Measurements from ENCODE around the gene MYH9.
A peak's percentile ranks its signal among the peaks of the same experiment; 100 is the strongest.
"Not testable (repeated sequence)": the region's sequence is repeated elsewhere in the genome, so short reads cannot be mapped to it uniquely, and the experiment has no call there.

Gene MYH9

DNA sequence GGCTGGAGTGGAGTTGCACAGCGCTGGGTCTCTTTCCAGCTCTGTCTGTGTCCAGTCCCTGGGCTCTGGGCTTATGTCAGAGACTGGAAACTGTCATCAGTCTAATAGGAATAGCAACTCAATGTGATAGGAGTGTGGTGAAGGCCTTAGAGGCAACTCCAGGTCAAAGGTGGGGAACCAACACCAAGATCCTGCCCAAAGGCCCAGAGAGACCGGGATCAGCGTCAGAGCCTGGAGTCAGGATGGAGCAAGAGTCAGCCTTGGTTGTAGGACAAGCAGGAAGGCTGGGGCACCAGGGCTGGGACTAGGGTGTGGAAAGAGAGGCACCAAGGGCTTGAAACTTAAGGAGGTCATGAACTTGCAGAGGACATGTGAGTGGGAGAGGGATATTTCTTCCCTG is 125.5 kb downstream of the MYH9 start:
- DNase-seq: not testable (repeated sequence)

DNA sequence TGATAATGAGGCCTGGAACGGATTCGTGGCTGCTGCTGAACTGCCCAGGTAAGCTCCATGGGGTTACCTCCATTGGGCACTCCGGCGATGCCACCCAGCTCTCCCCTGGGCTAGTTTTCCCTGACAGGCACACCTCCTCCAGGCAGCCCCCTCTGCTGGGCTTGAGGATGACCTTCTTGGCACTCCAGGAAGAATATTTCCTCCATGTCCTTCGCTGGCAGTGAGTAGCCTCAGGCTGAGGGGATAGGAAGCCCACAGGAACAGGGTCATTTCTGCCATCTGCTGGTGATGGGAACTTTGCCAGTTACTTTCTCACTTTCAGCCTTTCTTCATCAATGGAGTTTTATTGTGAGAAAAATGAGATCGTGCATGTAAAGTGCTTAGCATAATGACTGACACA is 126.1 kb downstream of the MYH9 start:
- not testable (repeated sequence) for DNase-seq

DNA sequence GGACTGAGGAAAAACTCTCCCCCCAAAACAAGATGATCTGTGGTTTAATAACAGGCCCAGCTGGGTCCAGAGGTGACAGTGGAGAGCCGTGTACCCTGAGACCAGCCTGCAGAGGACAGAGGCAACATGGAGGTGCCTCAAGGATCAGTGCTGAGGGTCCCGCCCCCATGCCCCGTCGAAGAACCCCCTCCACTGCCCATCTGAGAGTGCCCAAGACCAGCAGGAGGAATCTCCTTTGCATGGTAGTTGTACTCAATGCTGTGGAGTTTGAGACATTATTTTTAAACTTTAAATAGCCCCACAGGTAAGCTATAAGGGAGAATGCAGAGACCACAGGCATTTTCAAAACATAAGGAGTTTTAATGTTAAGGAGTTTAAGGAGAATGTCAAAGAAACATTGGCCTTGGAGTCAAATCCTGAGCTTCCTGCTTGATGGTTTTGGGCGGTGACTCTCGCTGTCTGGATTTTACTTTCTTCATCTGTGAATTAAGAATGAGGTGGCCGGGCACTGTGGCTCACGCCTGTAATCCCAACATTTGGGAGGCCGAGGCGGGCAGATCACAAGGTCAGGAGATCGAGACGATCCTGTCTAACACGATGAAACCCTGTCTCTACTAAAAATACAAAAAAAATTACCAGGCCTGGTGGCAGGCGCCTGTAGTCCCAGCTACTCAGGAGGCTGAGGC is 128.0 kb downstream of the MYH9 start:
- DNase-seq: no peak

DNA sequence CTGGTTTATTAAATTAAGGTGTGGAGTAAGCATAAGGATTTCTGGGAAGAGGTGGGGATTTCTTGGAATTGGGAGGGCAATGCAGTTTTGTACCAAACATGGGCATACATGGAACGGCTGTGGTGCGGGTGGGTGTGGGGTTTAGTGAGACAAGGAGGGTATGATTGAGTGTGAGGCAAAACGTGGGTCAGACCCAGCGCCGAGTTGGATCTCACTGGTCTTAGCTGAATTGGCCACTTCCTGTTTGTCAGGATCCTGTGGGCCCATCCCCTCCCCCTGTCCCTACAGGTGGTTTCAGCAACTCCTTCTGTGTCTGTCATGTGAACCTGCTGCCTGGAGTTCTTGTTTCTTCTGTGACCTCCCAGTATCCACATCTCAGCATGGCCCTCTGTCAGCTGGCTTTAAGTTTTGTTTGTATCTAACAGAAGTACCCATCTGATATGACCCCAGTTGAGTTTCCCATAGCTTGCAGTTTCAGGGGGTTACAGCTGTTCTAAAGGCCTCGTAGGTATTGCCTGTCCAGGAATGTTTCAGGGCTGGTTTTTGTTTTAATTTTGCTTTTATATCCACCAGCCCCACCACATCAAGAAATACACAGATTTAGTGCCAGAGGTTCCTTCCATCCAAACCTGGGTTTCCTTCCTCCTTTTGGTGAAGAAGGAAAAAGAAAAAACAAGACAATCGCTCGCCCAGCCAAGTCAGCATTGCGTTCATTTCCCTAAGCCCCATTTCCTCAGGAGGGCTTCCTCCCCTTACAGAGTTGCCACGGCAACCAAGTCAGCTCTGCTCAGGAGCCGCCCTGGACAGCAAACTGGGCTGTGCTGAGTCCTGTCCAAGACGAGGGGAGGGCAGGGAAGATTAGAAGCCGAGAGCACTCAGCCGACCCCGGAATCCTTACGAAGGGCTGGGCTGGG is 128.8 kb downstream of the MYH9 start:
- DNase-seq: peak; percentile 35

DNA sequence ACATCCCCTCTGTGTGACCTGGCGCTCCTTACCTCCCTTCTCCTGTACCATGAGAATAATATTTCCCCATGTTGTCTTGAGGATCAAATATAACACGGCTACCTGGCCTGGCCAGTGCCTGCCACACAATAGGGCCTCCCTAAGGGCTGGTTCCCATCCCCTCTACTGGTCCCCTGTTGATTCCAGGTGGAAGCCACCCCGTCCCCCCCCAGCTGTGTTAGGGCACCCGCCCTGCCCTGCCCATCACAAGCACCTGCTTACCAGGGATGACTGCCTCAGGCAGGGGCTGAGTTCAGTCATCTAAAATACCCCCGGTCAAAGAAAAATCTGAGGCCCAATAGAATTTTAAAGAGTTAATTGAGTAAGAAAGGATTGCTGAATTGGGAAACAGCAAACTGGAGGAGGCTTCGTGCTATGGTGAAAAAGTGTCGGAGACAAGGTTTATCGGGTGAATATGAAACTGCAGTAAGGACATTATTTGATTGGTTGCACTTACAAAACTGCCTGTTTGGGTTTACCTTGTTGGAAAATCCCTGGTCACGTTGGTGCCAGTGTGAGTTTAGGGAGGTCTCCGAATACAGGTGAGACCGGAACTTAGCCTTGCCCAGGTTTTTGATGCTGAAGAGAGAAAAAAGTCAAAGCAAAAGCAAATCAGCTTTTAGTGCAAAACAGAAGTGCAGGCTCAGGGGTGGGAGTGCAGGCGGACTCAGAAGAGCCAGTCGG is 129.7 kb downstream of the MYH9 start:
- DNase-seq: no peak

DNA sequence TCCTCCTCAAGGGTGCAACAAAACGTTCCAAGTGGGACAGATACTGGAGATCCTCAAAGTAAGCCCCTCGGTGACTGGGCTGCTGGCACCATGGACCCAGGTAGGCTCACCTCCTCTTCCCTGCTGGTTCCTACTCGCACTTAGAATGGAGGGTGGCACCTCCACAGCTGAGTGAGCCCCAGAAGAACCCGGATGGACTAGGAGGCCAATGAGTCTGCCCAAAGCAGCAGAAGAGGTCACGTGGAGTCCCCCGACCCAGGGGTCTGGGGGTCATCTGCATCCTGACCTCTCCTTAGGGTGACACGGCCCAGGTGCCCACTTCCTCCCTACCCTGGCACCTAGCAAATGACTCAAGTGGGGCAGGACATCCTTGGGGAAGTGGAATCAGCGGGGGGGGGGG is 130.5 kb downstream of the MYH9 start:
- DNase-seq: no peak

DNA sequence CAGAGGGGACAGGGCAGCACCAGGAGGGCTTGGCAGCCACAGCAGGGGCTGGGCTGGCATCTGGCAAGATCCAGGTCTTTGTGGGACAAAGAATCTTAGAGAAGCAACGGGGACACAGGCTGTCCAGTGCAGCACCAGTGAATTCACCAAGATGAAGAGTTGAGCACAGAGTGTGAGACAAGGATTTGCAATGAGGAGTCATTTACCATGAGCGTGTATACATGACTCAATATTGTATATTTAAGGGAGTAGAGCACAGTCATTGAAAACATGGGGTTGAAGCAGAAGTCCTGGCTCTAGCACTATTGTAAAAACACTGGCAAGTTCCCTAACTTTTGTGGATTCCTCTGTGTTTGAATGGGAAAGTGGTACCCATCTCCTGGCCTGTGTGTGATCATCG is 131.3 kb downstream of the MYH9 start:
- no peak for DNase-seq

DNA sequence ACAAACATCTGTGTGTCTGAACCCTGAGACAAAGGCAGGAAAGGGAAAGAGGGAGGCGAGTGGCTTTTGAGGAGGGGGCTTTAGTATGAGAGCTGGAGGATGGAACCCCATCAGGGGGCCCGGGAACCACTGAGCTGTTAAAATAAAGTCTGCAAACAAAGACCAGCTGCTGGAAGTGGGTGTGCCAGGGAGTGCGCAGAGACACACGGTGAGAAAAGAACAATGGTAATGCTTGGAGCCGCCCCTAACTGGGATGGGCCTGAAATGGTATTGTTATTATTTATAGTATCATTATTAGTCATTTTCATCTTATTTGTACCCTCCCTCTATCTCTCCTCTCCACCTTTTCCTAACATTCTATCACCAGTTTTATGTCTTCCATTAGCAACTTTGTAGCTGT is 132.2 kb downstream of the MYH9 start:
- DNase-seq: not testable (repeated sequence)

DNA sequence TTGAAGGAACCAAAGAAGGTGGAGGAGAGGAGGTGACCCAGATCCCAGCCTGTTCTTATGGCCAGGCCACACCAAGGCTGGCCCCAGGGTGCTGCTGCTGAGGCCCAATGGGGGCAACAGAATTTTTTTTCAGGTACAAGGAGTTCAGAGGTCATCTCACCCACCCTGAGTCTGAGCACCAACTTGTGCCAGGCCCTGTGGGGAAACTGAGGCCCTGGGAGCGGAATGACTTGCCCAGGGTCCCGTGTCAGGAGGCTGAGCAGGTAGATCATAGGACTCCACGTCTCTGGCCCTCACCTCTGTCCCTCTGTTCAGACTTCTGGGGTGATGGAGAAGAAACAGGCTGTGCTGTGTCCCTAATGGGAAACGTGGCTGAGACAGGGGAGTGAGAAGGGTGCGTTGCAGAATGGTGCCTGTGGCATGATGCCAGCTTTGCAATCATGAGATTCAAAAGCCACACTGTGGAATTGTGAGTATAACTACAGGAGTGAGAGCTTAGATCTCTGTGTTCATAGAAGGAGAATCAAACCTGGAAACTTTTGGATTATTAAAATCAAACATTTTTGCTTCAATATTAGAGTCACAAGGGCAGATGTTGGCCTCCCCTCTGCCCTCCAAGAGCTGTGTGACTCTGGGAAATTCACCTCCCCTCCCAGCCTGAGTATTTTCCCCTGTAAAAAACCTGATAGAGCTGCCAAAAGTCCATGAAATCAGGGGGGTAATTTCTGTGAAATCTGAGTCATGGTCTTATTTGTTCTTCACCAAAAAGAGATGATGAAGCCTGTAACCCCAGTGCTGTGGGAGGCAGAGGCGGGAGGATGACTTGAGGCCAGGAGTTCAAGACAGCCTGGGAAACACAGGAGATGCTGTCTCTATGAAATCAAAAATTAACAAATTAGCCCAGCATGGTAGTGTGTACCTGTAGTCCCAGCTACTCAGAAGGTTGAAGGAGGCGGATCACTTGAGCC is 134.0 kb downstream of the MYH9 start:
- peak; percentile 52 for DNase-seq

DNA sequence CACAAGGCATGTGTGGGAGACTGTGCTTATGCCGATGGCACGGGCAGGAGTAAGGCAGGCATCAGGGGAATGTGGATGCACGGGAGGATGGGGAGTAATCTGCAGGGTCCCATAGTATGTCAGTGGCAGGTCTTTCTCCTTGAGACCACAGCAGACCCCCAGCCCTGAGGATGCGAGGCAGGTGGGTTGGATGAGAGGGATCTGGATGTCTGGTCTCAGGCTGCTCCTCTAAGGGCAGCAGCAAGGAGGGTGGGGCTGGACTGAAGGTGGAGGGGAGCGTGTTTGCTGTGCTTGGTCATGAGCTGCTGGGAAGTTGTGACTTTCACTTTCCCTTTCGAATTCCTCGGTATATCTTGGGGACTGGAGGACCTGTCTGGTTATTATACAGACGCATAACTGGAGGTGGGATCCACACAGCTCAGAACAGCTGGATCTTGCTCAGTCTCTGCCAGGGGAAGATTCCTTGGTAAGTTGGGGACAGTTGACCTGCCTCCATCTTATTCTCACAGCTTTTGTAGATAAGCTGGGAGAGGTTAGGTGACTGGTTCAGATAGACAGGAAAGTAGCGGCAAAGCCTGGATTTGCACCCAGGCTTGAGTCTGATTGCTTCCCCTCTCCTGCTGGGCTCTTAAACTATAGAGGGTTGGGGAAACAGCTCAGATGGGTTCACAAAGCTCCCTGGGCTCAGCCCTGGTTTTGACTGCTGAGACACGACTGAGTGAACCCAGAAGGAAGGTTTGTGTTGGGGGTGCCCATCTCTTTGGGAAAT is 134.8 kb downstream of the MYH9 start, which contains the start of gene APOL1:
Gene APOL1, plus strand, starts transcription at position 380 of the 769 bp plus-strand sequence. CDS start 1,823 bp downstream, outside the sequence.
- peak; percentile 76 for DNase-seq

DNA sequence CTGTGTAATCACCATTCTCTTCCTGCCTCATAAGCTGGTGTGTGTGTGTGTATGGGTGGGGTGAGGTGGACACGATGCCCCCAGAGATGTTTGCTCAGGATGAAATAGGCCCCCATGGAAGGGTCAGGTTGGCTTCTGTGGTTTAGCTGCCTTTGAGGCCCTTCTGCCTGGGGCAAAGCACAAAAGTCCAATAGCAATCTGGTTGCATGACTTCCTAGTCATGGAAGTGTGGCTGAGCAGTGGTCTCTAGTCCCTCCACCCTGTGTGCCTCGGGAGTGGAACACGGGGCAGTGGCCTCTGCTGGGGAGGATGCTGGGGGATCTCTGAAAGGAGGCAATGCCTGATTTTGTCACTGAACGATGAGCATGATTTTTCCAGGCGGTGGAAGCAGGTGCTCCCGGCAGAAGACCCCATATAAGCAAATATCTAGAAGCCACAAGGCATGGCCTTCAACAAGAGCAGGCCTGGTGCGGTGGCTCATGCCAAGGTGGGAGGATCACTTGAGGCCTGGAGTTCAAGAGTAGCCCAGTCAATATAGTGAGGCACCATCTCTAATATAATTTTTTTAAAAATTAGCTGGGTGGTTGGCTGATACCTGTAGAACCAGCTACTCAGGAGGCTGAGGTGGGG is 135.7 kb downstream of the MYH9 start:
- not testable (repeated sequence) for DNase-seq

DNA sequence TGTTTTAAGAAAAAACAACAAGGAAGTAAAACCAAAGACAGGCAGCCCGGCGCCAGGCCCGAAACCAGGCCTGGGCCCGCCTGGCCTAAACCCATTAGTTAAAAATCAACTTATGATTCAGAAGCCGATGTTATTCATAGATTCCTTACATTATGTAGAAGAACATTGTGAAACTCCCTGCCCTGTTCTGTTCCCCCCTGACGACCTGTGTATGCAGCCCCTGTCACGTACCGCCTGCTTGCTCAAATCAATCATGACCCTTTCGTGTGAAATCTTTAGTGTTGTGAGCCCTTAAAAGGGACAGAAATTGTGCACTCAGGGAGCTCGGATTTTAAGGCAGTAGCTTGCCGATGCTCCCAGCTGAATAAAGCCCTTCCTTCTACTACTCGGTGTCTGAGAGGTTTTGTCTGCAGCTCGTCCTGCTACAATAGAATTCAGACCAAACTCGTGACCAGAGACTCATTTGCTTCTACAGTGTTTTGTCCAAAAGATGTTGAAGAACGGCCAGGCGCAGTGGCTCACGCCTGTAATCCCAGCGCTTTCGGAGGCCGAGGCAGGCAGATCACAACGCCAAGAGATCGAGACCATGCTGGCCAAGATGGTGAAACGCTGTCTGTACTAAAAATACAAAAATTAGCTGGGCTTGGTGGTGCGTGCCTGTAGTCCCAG is 137.3 kb downstream of the MYH9 start:
- DNase-seq: not testable (repeated sequence)

DNA sequence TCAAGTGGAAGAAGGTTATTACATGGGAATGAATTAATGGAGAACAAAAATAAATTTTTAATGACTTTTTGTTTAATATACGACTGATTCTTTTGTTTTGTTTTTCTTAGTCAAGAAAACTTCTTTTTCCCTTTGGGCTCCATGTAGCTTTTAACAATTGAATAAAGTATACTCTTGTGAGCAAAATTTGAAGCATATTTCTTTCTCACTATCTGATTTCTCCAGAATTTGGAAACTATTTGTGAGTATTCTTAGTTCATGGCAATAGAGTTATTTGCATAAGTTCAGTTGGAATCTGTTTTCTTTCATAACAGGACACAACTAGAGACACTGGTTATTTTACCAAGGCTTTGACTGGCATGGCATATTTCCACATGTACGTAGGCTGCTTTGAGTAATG is 138.6 kb downstream of the MYH9 start:
- no peak for DNase-seq

DNA sequence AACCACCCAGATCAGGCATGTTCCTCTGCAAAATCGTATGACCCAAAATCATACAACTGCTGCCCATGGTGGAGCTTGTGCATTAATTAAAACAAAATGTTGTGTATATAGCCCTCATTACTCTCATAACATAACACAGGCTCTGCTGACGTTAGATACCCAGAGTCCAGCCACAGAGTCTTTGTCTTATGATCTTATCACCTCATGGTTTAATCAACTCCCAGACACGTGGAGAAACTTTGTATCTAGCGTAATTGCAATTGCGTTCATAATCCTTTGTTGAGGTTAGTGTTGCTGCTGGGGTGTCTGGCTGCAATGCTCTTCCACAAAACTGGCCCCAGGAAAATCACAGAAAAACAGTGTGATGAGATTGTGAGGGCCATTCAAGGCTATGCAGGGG is 139.8 kb downstream of the MYH9 start:
- peak; percentile 64 for DNase-seq

DNA sequence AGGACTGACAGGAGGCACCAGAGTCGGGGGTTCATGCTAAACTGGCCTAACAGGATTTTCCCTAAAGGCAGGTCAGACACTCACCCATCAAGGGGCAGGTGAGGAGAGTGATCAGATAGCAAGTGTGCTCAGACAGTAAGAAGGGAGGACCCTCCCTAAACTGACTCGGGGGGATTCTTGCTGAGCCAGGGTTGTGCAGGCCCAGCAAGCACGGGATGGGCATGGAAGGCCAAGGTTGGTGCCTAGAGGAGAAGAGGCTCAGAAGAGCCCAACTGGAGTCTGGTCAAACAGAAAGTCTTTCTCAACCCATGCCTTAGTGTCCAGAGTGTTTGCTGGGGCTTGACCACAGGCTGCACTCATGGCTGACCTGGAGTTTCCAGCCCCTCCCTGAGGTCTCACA is 141.0 kb downstream of the MYH9 start:
- DNase-seq: no peak

DNA sequence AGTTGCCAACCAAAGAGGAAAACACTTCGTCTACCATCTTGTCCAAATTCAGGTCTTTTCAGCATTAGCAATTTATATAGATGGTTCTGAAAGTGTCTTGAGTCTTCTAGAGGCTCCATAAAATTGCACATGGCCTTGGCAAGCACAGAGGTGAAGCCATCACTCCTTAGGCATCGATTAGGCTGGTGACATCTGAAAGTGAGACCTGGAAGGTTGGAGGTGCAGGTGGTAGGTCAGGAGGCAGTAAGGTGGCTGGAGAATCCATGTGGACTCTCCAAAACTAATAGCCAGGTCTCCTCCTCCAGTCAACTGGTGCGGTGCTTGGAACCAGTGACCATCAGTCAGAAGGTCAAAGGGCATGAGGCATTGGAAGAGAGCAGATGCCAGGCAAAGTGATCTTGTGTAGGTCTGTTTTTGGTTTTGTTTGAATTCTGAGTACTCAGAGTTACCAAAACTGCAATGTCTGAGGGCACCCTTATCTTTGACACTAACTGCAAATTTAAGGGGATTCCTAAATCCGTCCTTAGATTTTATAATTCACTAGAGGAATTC is 141.9 kb downstream of the MYH9 start:
- DNase-seq: no peak

DNA sequence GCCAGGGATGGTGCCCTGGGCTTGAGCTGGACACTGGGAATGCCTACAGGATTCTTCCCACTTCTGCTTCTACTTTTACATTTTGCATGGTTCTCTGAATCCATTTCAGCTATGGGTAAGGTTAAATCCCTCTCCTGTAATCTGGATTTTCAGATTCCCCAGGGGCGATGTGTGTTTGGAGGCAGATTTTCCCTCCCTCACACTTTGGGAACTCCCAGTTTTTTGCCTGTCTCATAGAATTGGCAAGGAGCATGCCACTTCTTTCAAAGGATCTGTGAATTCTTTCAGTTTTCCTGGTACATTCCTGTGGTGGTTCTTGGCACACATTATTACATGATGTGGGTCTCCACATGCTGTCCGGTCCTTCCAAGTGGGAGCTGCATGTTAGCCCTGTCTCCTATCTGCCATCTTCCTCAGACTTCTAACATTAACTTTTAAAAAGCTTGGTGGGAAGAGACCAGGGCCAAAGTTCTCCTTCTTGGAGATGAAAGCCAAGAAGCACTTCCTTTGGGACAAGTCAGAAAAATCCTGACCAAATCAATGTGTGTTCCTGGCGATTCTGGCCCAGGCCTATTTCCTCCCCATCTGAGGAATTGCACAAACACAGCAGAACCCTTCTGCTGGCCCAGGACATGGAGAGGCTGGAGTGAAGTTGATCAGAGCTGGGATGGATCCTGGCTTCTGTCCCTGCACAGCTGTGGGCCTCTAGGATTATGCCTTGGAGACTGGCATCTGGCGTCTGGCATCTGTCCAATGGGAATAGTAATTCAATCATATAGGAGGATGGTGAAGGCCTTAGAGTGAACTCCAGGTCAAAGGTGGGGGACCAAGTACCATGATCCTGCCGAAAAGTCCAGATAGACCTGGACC is 143.0 kb downstream of the MYH9 start:
- no peak for DNase-seq

DNA sequence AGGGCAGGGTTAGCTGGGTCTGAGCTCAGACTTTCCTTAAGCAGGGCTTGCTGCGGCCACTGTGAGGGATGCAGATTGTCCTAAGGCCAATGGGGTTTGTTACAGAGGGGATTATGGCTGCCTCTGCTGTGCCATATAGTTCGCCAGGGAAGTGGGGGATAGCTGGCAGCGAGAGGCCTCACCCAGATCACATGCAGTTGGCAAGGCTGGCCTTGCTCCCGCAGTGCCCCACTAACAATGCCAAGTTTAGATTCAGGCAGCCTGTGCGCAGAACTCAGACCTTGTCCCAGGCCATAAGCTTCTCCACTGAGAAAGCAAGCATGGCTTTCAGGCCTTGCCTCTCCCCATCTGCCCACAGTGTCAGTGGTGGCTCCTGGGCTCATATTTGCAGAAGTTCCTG is 143.8 kb downstream of the MYH9 start:
- no peak for DNase-seq
